IMR-90 (cell line): Measurements from ENCODE around the gene MEGF6. TPM values are rescaled to one million over a fixed set of nuclear protein-coding genes. Genes with fewer than 3 reads are reported as not detected.

Experiments
- ATAC-seq: fragments of 200-7000 bp; cut with Tn5 transposase; 2 replicates; pipeline ENCODE4 v1.9.1; 2020; ENCODE audit warnings: low read depth, mild to moderate bottlenecking, moderate library complexity
- BruUV-seq: library from RNA; stranded (reverse); fragments of 400-500 nt; replicated peaks from 2 replicates; lab custom pipeline; 2021; lab: Mats Ljungman, UMichigan
- CTCF ChIA-PET: fragments of 300-600 bp; formaldehyde crosslinking; extraction: SDS; loops from one replicate; lab custom pipeline; 2021; ENCODE audit warnings: antibody characterized with exemption; lab: Yijun Ruan, JAX
- POLR2A ChIA-PET: fragments of 300-600 bp; sonication (Branson Sonifier 250); formaldehyde crosslinking; loops from one replicate; lab custom pipeline; 2022; ENCODE audit warnings: antibody characterized with exemption; ENCODE audit not compliant: unreplicated experiment; lab: Charles Lee
- DNase-seq: peaks from one replicate; pipeline ENCODE4 v3.0.0; 2013
- H2AFZ ChIP-seq: replicated peaks from 2 replicates; pipeline ENCODE3; 2013; ENCODE audit warnings: low read length, mild to moderate bottlenecking; ENCODE audit not compliant: poor library complexity
- H2AK5ac ChIP-seq: 2 replicates; pipeline ENCODE4 v1.6.1; 2013; ENCODE audit warnings: low read depth, low read length, inconsistent platforms
- H2AK9ac ChIP-seq: replicated peaks from 2 replicates; pipeline ENCODE3; 2013; ENCODE audit warnings: mild to moderate bottlenecking, low read depth, low read length, moderate library complexity; ENCODE audit not compliant: poor library complexity
- H2BK120ac ChIP-seq: 2 replicates; pipeline ENCODE4 v1.6.1; 2013; ENCODE audit warnings: low read depth, low read length, inconsistent platforms
- H2BK15ac ChIP-seq: 3 replicates; pipeline ENCODE4 v1.6.1; 2013; ENCODE audit warnings: low read depth, low read length, inconsistent platforms
- H2BK20ac ChIP-seq: 2 replicates; pipeline ENCODE4 v1.6.1; 2013; ENCODE audit warnings: low read depth, mild to moderate bottlenecking, inconsistent platforms, low read length, moderate library complexity
- H2BK5ac ChIP-seq: 2 replicates; pipeline ENCODE4 v1.6.1; 2013; ENCODE audit warnings: mild to moderate bottlenecking, low read depth, low read length, inconsistent platforms; ENCODE audit not compliant: poor library complexity, severe bottlenecking
- H3K14ac ChIP-seq: replicated peaks from 2 replicates; pipeline ENCODE4 v1.6.1; 2013; ENCODE audit warnings: low read depth, low read length, inconsistent platforms
- H3K18ac ChIP-seq: 2 replicates; pipeline ENCODE4 v1.6.1; 2013; ENCODE audit warnings: low read depth, low read length, control low read depth
- H3K23ac ChIP-seq: 2 replicates; pipeline ENCODE4 v1.6.1; 2013; ENCODE audit warnings: low read depth, low read length, inconsistent platforms
- H3K27ac ChIP-seq: 2 replicates; pipeline ENCODE4 v1.5.1; 2013; ENCODE audit warnings: mild to moderate bottlenecking, control low read depth, low read length; ENCODE audit not compliant: insufficient read depth
- H3K27me3 ChIP-seq: 2 replicates; pipeline ENCODE4 v1.6.1; 2013; ENCODE audit warnings: low read length; ENCODE audit not compliant: control insufficient read depth, insufficient read depth
- H3K36me3 ChIP-seq: 2 replicates; pipeline ENCODE4 v1.6.1; 2013; ENCODE audit warnings: low read length, mixed read lengths; ENCODE audit not compliant: control insufficient read depth, insufficient read depth
- H3K4ac ChIP-seq: 2 replicates; pipeline ENCODE4 v1.6.1; 2013; ENCODE audit warnings: low read depth, low read length, inconsistent platforms
- H3K4me1 ChIP-seq: 2 replicates; pipeline ENCODE4 v1.6.1; 2013; ENCODE audit warnings: low read length, mixed read lengths; ENCODE audit not compliant: control insufficient read depth, insufficient read depth
- H3K4me2 ChIP-seq: 2 replicates; pipeline ENCODE4 v1.6.1; 2013; ENCODE audit warnings: low read depth, mild to moderate bottlenecking, control low read depth, low read length, moderate library complexity
- H3K4me3 ChIP-seq: 2 replicates; pipeline ENCODE4 v1.5.1; 2013; ENCODE audit warnings: low read depth, mild to moderate bottlenecking, control low read depth, low read length, moderate library complexity; ENCODE audit not compliant: insufficient read depth
- H3K56ac ChIP-seq: 2 replicates; pipeline ENCODE4 v1.6.1; 2013; ENCODE audit warnings: low read length, inconsistent platforms; ENCODE audit not compliant: insufficient read depth; ENCODE audit errors: extremely low read depth
- H3K79me1 ChIP-seq, 2 experiments: 2 replicates each; pipeline ENCODE4 v1.6.1; 2013; ENCODE audit warnings: low read length in 2 of 2, inconsistent platforms in 1 of 2, low read depth in 1 of 2
- H3K9ac ChIP-seq: 2 replicates; pipeline ENCODE4 v1.6.1; 2013; ENCODE audit warnings: low read depth, low read length, control low read depth
- H3K9me1 ChIP-seq: 2 replicates; pipeline ENCODE4 v1.6.1; 2013; ENCODE audit warnings: low read length, inconsistent platforms; ENCODE audit not compliant: insufficient read depth
- H3K9me3 ChIP-seq: 2 replicates; pipeline ENCODE4 v1.6.1; 2013; ENCODE audit warnings: low read length; ENCODE audit not compliant: control insufficient read depth, insufficient read depth
- H4K20me1 ChIP-seq: 2 replicates; pipeline ENCODE4 v1.6.1; 2013; ENCODE audit warnings: low read length, inconsistent platforms; ENCODE audit not compliant: insufficient read depth
- H4K5ac ChIP-seq: 2 replicates; pipeline ENCODE4 v1.6.1; 2013; ENCODE audit warnings: mild to moderate bottlenecking, low read depth, low read length, control low read depth
- H4K8ac ChIP-seq, 2 experiments: 2 replicates each; pipeline ENCODE4 v1.6.1; 2013; ENCODE audit warnings: low read depth in 2 of 2, low read length in 2 of 2, control low read depth in 1 of 2, inconsistent platforms in 1 of 2
- H4K91ac ChIP-seq: 2 replicates; pipeline ENCODE4 v1.6.1; 2013; ENCODE audit warnings: low read depth, low read length, inconsistent platforms; ENCODE audit not compliant: insufficient read depth
- MAZ ChIP-seq: IDR thresholded peaks from 2 replicates; pipeline ENCODE4 v1.6.1; 2012; ENCODE audit warnings: low read depth, mild to moderate bottlenecking, low read length, improper control_type of control experiment, moderate library complexity, borderline replicate concordance
- MXI1 ChIP-seq: IDR thresholded peaks from 2 replicates; pipeline ENCODE4 v1.6.1; 2012; ENCODE audit warnings: low read depth, mild to moderate bottlenecking, low read length, moderate library complexity, borderline replicate concordance
- POLR2A ChIP-seq: IDR thresholded peaks from 2 replicates; pipeline ENCODE4 v1.6.1; 2012; ENCODE audit warnings: mild to moderate bottlenecking, low read depth, low read length
- SMC3 ChIP-seq: fragments of 150-350 bp; IDR thresholded peaks from 2 replicates; pipeline ENCODE4 v1.6.1; 2016; ENCODE audit warnings: low read depth, mild to moderate bottlenecking, antibody characterized with exemption, low read length, moderate library complexity
- WGBS, 2 experiments: methylation state at CpG; one replicate each; pipeline versions ENCODE4 v1.1.5 to v1.1.7; 2013; ENCODE audit warnings: missing lambda C conversion rate in 2 of 2; ENCODE audit not compliant: insufficient read length in 1 of 2; ENCODE audit errors: extremely low coverage in 2 of 2; 5-methylcytosine and 5-hydroxymethylcytosine counted together
- dilution Hi-C: fragments of 300-500 bp; cut with HindIII; formaldehyde crosslinking; loops from one replicate; pipeline ENCODE4 v1.14.3; 2018; ENCODE audit warnings: low sequenced_read_pairs; ENCODE audit not compliant: unreplicated experiment
- in situ Hi-C: fragments of 300-500 bp; cut with MboI; formaldehyde crosslinking; loops from 3 replicates; pipeline ENCODE4 v1.14.3; 2019; ENCODE audit warnings: low sequenced_read_pairs, inconsistent platforms, mixed read lengths
- intact Hi-C: fragments of 100-400 bp; cut with micrococcal nuclease; formaldehyde crosslinking; loops from 2 replicates; pipeline ENCODE4 v1.10.0; 2022
- polyA plus RNA-seq, 3 experiments: library from polyadenylated mRNA; depleted of rRNA; stranded (reverse); fragments of >200 nt; gene quantifications; 2 replicates each; pipeline ENCODE4 v1.2.3, GENCODE V29; 2012; ENCODE audit warnings: low replicate concordance in 1 of 3
- total RNA-seq: library from RNA; depleted of rRNA; stranded (reverse); fragments of >200 nt; gene quantifications from 2 replicates; pipeline ENCODE4 v1.2.3, GENCODE V29; 2012

The MEGF6 gene
- total and polyA plus RNA-seq, 2 of the 4 experiments (the other 2 are of a cell fraction) = 0.72 to 4.1 TPM

GRCh38 chr1:3501856-3502640 is 109.3 kb downstream of the MEGF6 start:
- no peak overlapping the region for H2BK15ac ChIP-seq
- ATAC-seq = peak; percentile 72
- intact Hi-C loops (loop anchor here (5.0 kb wide), 1 partner anchor 40 kb away; no protein-coding TSS in a partner anchor), dilution Hi-C loops (no loop called here), in situ Hi-C loops (loop anchor here (5.0 kb wide), 1 partner anchor 50 kb away; no protein-coding TSS in a partner anchor)
- no peak overlapping the region for H4K91ac ChIP-seq
- ChIA-PET CTCF (no interaction called here), POLR2A (no interaction called here)
- no peak overlapping the region for H2BK20ac ChIP-seq
- no TSS peak for BruUV-seq
- no peak overlapping the region for H3K4me2 ChIP-seq
- no peak overlapping the region for H2BK5ac ChIP-seq
- no peak overlapping the region for H3K18ac ChIP-seq
- no peak overlapping the region for H4K8ac ChIP-seq
- H3K27ac ChIP-seq = no peak overlapping the region
- H3K79me1 ChIP-seq = no peaks in the 10 kb centered on the region
- no peak for TF ChIP-seq POLR2A
- peak; percentile 64; the same call in 1 of the 2 replicates for TF ChIP-seq MAZ
- TF ChIP-seq MXI1 = 0 out of 2 replicates have a peak, but pooled peaks have one; percentile 65
- TF ChIP-seq SMC3 = no peak
- H3K23ac ChIP-seq = no peak overlapping the region
- H3K4ac ChIP-seq = no peak overlapping the region
- H4K5ac ChIP-seq = no peak overlapping the region
- H3K4me3 ChIP-seq = no peak overlapping the region
- no peaks in the 10 kb centered on the region for H3K36me3 ChIP-seq
- H3K56ac ChIP-seq = no peak overlapping the region
- H3K4me1 ChIP-seq = peaks cover 7% of the 10 kb centered on the region; the same call in 1 of the 2 replicates
- H3K9me1 ChIP-seq = peaks cover 3% of the 10 kb centered on the region; the same call in 1 of the 2 replicates
- H2AK5ac ChIP-seq = no peak overlapping the region
- H3K27me3 ChIP-seq = no peaks in the 10 kb centered on the region
- no peak overlapping the region for H2AFZ ChIP-seq
- H3K14ac ChIP-seq = no peak overlapping the region
- H3K9me3 ChIP-seq = no peaks in the 10 kb centered on the region
- H4K20me1 ChIP-seq = no peaks in the 10 kb centered on the region
- H3K9ac ChIP-seq = no peak overlapping the region
- no peak overlapping the region for H2BK120ac ChIP-seq
- H2AK9ac ChIP-seq = no peak overlapping the region
- WGBS, 2 experiments = 88% methylated on average over 10 of the region's 26 CpGs; no CpG with 5 or more reads in 1 of the 2 experiments
- peak; percentile 38 for DNase-seq
